WTC11 (cell line): ENCODE results near the gene SLC8A1. TPM values are rescaled to one million over a fixed set of nuclear protein-coding genes. Genes with fewer than 3 reads are reported as not detected.

ENCODE experiments used
- ATAC-seq: fragments of 200-7000 bp; cut with Tn5 transposase; 2 replicates; pipeline ENCODE4 v1.10.0; 2021; ENCODE audit warnings: mild to moderate bottlenecking, moderate library complexity
- CTCF ChIA-PET: fragments of 300-600 bp; sonication (Branson Sonifier 250); formaldehyde crosslinking; loops from one replicate; lab custom pipeline; 2021; ENCODE audit warnings: antibody characterized with exemption; lab: Charles Lee
- POLR2A ChIA-PET: fragments of 350-600 bp; sonication (Branson Sonifier 250); formaldehyde crosslinking; loops from one replicate; lab custom pipeline; 2021; ENCODE audit warnings: antibody characterized with exemption; lab: Charles Lee
- DNase-seq: peaks from one replicate; pipeline ENCODE4 v3.0.0; 2021; ENCODE audit warnings: low spot score
- H3K27ac Mint-ChIP-seq: 2 replicates; pipeline ENCODE4 v1.8.0; 2021; ENCODE audit warnings: mixed read lengths
- H3K27me3 Mint-ChIP-seq: 2 replicates; pipeline ENCODE4 v1.8.0; 2021; ENCODE audit warnings: low read depth, mild to moderate bottlenecking, moderate library complexity, mixed read lengths
- H3K36me3 Mint-ChIP-seq: 2 replicates; pipeline ENCODE4 v1.8.0; 2021; ENCODE audit warnings: mixed read lengths
- H3K4me1 Mint-ChIP-seq: 2 replicates; pipeline ENCODE4 v1.8.0; 2022; ENCODE audit warnings: mixed read lengths
- H3K4me3 Mint-ChIP-seq: 2 replicates; pipeline ENCODE4 v1.8.0; 2021; ENCODE audit warnings: mild to moderate bottlenecking, moderate library complexity, mixed read lengths
- H3K9me3 Mint-ChIP-seq: 2 replicates; pipeline ENCODE4 v1.8.0; 2021; ENCODE audit warnings: mixed read lengths
- CBFB ChIP-seq: sonication (generic); formaldehyde crosslinking; IDR thresholded peaks from 2 replicates; pipeline ENCODE4 v1.8.1; 2022; ENCODE audit warnings: mild to moderate bottlenecking, low read depth, missing genetic modification reagents
- GRHL2 ChIP-seq: fragments of 250-450 bp; sonication (Bioruptor Pico); IDR thresholded peaks from 2 replicates; pipeline ENCODE4 v1.8.0; 2022; ENCODE audit warnings: mild to moderate bottlenecking, moderate library complexity; ENCODE audit not compliant: insufficient replicate concordance, severe bottlenecking
- MXD4 ChIP-seq: fragments of 250-450 bp; sonication (Bioruptor Pico); IDR thresholded peaks from 2 replicates; pipeline ENCODE4 v1.8.0; 2021; ENCODE audit warnings: mild to moderate bottlenecking, moderate library complexity, borderline replicate concordance
- SMAD3 ChIP-seq: sonication (generic); formaldehyde crosslinking; IDR thresholded peaks from 2 replicates; pipeline ENCODE4 v1.8.0; 2022; ENCODE audit warnings: missing genetic modification reagents, mild to moderate bottlenecking, borderline replicate concordance
- ZNF138 ChIP-seq: sonication (generic); formaldehyde crosslinking; conservative IDR thresholded peaks from 2 replicates; pipeline ENCODE4 v1.8.1; 2022; ENCODE audit warnings: mild to moderate bottlenecking, moderate library complexity, missing genetic modification reagents
- ZNF263 ChIP-seq: sonication (generic); formaldehyde crosslinking; IDR thresholded peaks from 2 replicates; pipeline ENCODE4 v1.8.1; 2022; ENCODE audit warnings: low read depth, mild to moderate bottlenecking, moderate library complexity, missing genetic modification reagents
- ZNF671 ChIP-seq: fragments of 250-450 bp; sonication (Bioruptor Pico); IDR thresholded peaks from 2 replicates; pipeline ENCODE4 v1.8.0; 2021; ENCODE audit warnings: mild to moderate bottlenecking
- total RNA-seq: library from RNA; stranded (reverse); gene quantifications from 3 replicates; pipeline ENCODE4 v1.2.3, GENCODE V29; 2021
- TF ChIP-seq, protein P1 (sequence below): sonication (generic); formaldehyde crosslinking; IDR thresholded peaks from 2 replicates; pipeline ENCODE4 v1.8.0; 2023; ENCODE audit warnings: missing genetic modification reagents, mild to moderate bottlenecking, borderline replicate concordance
- TF ChIP-seq, protein P2 (sequence below): sonication (generic); formaldehyde crosslinking; IDR thresholded peaks from 2 replicates; pipeline ENCODE4 v1.8.1; 2022; ENCODE audit warnings: missing genetic modification reagents, borderline replicate concordance
- TF ChIP-seq, protein P3 (sequence below): sonication (generic); formaldehyde crosslinking; IDR thresholded peaks from 2 replicates; pipeline ENCODE4 v1.8.0; 2022; ENCODE audit warnings: missing genetic modification reagents
- TF ChIP-seq, protein P4 (sequence below): sonication (generic); formaldehyde crosslinking; IDR thresholded peaks from 2 replicates; pipeline ENCODE4 v1.8.0; 2022; ENCODE audit warnings: mild to moderate bottlenecking, missing genetic modification reagents
- TF ChIP-seq, protein P5 (sequence below): fragments of 250-450 bp; sonication (Bioruptor Pico); conservative IDR thresholded peaks from 2 replicates; pipeline ENCODE4 v1.9.0; 2021; ENCODE audit warnings: mild to moderate bottlenecking
- TF ChIP-seq, protein P6 (sequence below): sonication (generic); formaldehyde crosslinking; IDR thresholded peaks from 2 replicates; pipeline ENCODE4 v1.8.0; 2022; ENCODE audit warnings: mild to moderate bottlenecking, missing genetic modification reagents
- TF ChIP-seq, protein P7 (sequence below): fragments of 250-450 bp; sonication (Bioruptor Pico); IDR thresholded peaks from 2 replicates; pipeline ENCODE4 v1.9.0; 2021; ENCODE audit warnings: moderate library complexity, mild to moderate bottlenecking, inconsistent platforms, borderline replicate concordance

Gene SLC8A1
- total RNA-seq, 1 experiment from 2014 or later: 2.6 TPM

DNA sequence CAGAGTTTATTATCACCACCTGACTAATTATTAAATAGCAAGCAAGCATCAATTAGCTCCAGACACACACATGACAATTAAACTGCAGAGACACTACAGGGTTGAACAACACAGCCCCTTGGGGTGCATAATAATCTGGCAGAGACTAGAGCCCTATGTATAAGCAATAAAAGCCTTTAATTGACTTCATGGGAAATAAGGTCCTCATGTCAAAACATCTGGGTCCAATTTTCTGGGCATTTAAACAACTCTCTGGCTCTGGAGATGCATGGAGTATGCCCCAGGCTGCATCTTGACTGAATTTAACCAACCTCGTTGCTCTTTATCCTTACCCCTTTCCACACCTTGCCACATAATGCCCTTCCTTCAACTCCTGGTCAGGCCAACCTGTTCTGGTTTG lies 402.1 kb downstream of the SLC8A1 start (continued):
- TF ChIP-seq, protein P1, sequence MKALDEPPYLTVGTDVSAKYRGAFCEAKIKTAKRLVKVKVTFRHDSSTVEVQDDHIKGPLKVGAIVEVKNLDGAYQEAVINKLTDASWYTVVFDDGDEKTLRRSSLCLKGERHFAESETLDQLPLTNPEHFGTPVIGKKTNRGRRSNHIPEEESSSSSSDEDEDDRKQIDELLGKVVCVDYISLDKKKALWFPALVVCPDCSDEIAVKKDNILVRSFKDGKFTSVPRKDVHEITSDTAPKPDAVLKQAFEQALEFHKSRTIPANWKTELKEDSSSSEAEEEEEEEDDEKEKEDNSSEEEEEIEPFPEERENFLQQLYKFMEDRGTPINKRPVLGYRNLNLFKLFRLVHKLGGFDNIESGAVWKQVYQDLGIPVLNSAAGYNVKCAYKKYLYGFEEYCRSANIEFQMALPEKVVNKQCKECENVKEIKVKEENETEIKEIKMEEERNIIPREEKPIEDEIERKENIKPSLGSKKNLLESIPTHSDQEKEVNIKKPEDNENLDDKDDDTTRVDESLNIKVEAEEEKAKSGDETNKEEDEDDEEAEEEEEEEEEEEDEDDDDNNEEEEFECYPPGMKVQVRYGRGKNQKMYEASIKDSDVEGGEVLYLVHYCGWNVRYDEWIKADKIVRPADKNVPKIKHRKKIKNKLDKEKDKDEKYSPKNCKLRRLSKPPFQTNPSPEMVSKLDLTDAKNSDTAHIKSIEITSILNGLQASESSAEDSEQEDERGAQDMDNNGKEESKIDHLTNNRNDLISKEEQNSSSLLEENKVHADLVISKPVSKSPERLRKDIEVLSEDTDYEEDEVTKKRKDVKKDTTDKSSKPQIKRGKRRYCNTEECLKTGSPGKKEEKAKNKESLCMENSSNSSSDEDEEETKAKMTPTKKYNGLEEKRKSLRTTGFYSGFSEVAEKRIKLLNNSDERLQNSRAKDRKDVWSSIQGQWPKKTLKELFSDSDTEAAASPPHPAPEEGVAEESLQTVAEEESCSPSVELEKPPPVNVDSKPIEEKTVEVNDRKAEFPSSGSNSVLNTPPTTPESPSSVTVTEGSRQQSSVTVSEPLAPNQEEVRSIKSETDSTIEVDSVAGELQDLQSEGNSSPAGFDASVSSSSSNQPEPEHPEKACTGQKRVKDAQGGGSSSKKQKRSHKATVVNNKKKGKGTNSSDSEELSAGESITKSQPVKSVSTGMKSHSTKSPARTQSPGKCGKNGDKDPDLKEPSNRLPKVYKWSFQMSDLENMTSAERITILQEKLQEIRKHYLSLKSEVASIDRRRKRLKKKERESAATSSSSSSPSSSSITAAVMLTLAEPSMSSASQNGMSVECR (CRISPR knock-in tag): no peak

DNA sequence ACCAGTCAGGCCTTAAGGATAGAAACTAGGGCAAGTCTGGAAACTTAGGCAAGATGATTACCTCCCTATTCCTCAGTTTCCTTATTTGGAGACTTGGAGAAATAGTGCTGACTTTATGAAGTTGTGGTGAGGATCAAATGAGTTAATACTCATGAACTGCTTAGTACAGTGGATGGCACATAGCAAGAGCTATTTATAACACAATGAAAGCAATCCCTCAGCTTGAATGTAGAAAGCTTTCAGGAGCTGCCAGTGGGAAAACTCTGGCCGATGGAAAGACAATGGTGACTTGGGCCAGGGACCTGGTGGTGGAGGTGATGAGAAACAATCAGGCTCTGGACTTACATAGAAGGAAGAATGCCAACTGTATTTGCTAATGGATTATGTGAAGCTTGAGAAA lies 403.4 kb downstream of the SLC8A1 start:
- Mint-ChIP-seq H3K27ac (no peak overlapping the region), H3K9me3 (no peaks in the 10 kb centered on the region)
- CTCF ChIA-PET: no interaction called here

DNA sequence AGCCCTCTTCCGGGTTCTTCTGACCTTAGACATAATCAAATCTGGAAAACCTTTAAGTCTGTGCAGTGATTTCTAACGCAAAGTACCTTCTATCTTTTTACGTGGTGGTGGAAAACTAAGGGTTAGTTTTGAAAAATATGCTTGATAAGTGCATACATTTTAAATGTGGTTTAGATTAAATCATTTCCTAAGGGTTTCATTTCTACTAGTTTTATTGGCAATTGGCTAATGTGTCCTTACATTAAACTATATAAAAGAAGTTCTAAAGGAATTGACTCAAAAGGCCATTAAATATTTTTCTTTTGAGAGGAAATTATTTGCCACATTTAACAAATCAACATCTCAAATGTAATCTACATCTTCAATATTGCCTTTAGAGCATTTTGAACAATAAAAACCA lies 404.5 kb downstream of the SLC8A1 start:
- H3K4me3 Mint-ChIP-seq: no peak overlapping the region
- TF ChIP-seq, protein P2, sequence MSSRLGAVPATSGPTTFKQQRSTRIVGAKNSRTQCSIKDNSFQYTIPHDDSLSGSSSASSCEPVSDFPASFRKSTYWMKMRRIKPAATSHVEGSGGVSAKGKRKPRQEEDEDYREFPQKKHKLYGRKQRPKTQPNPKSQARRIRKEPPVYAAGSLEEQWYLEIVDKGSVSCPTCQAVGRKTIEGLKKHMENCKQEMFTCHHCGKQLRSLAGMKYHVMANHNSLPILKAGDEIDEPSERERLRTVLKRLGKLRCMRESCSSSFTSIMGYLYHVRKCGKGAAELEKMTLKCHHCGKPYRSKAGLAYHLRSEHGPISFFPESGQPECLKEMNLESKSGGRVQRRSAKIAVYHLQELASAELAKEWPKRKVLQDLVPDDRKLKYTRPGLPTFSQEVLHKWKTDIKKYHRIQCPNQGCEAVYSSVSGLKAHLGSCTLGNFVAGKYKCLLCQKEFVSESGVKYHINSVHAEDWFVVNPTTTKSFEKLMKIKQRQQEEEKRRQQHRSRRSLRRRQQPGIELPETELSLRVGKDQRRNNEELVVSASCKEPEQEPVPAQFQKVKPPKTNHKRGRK (CRISPR knock-in tag): no peak
- TF ChIP-seq, protein P3, sequence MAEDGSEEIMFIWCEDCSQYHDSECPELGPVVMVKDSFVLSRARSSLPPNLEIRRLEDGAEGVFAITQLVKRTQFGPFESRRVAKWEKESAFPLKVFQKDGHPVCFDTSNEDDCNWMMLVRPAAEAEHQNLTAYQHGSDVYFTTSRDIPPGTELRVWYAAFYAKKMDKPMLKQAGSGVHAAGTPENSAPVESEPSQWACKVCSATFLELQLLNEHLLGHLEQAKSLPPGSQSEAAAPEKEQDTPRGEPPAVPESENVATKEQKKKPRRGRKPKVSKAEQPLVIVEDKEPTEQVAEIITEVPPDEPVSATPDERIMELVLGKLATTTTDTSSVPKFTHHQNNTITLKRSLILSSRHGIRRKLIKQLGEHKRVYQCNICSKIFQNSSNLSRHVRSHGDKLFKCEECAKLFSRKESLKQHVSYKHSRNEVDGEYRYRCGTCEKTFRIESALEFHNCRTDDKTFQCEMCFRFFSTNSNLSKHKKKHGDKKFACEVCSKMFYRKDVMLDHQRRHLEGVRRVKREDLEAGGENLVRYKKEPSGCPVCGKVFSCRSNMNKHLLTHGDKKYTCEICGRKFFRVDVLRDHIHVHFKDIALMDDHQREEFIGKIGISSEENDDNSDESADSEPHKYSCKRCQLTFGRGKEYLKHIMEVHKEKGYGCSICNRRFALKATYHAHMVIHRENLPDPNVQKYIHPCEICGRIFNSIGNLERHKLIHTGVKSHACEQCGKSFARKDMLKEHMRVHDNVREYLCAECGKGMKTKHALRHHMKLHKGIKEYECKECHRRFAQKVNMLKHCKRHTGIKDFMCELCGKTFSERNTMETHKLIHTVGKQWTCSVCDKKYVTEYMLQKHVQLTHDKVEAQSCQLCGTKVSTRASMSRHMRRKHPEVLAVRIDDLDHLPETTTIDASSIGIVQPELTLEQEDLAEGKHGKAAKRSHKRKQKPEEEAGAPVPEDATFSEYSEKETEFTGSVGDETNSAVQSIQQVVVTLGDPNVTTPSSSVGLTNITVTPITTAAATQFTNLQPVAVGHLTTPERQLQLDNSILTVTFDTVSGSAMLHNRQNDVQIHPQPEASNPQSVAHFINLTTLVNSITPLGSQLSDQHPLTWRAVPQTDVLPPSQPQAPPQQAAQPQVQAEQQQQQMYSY (CRISPR knock-in tag): no peak
- TF ChIP-seq, protein P4, sequence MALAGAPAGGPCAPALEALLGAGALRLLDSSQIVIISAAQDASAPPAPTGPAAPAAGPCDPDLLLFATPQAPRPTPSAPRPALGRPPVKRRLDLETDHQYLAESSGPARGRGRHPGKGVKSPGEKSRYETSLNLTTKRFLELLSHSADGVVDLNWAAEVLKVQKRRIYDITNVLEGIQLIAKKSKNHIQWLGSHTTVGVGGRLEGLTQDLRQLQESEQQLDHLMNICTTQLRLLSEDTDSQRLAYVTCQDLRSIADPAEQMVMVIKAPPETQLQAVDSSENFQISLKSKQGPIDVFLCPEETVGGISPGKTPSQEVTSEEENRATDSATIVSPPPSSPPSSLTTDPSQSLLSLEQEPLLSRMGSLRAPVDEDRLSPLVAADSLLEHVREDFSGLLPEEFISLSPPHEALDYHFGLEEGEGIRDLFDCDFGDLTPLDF (CRISPR knock-in tag): no peak
- TF ChIP-seq, protein P5, sequence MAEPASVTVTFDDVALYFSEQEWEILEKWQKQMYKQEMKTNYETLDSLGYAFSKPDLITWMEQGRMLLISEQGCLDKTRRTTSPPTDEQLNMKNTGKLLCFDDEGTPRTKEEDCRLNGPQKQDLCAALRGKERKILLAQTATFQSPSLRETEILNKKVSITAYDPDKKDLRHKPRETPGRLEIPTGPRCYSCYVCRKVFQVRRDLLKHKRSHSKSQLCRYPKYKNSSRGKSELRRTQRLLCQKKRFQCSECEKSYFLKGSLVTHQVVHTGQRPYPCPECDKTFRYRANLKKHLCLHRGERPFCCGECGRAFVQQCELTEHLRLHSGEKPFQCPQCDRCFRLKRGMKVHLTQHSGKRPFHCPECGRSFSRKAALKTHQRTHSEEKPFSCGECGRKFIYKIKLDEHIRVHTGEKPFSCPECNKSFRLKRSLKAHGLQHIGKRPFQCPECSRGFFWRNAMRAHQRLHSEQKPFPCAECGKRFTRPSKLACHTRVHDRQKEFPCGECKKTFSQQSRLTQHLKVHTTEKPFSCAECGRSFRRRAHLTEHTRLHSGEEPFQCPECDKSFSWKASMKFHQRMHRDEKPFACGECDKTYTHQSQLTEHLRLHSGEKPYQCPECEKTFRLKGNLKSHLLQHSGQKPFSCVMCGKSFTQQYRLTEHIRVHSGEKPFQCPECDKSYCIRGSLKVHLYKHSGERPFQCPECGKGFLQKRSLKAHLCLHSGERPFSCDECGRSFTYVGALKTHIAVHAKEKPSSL (CRISPR knock-in tag): no peak
- TF ChIP-seq ZNF138 (CRISPR knock-in tag) (no peak), ZNF263 (no peak), SMAD3 (no peak), MXD4 (CRISPR knock-in tag) (no peak), GRHL2 (CRISPR knock-in tag) (no peak)
- TF ChIP-seq, protein P6, sequence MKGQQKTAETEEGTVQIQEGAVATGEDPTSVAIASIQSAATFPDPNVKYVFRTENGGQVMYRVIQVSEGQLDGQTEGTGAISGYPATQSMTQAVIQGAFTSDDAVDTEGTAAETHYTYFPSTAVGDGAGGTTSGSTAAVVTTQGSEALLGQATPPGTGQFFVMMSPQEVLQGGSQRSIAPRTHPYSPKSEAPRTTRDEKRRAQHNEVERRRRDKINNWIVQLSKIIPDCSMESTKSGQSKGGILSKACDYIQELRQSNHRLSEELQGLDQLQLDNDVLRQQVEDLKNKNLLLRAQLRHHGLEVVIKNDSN: no peak

More for the DNA sequence above, 403.4 kb downstream of the SLC8A1 start:
- H3K36me3 Mint-ChIP-seq: no peaks in the 10 kb centered on the region
- no peak for ATAC-seq
- TF ChIP-seq CBFB (CRISPR knock-in tag) (no peak), ZNF671 (no peak)
- TF ChIP-seq, protein P7, sequence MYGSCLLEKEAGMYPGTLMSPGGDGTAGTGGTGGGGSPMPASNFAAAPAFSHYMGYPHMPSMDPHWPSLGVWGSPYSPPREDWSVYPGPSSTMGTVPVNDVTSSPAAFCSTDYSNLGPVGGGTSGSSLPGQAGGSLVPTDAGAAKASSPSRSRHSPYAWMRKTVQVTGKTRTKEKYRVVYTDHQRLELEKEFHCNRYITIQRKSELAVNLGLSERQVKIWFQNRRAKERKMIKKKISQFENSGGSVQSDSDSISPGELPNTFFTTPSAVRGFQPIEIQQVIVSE (CRISPR knock-in tag): no peak
- H3K27me3 Mint-ChIP-seq: no peaks in the 10 kb centered on the region
- DNase-seq: no peak
- POLR2A ChIA-PET: no interaction called here
- no peak overlapping the region for H3K4me3 Mint-ChIP-seq
- no peaks in the 10 kb centered on the region for H3K4me1 Mint-ChIP-seq

More for the DNA sequence above, 404.5 kb downstream of the SLC8A1 start:
- Mint-ChIP-seq H3K27ac (no peak overlapping the region), H3K36me3 (no peaks in the 10 kb centered on the region), H3K27me3 (no peaks in the 10 kb centered on the region), H3K9me3 (no peaks in the 10 kb centered on the region), H3K4me1 (no peaks in the 10 kb centered on the region)
- DNase-seq: no peak
- ATAC-seq: no peak
- ChIA-PET POLR2A (no interaction called here), CTCF (no interaction called here)
